Fibroblast of upper back skin (primary cell): ENCODE measurements around the gene TFF3.

Experiments used
- DNase-seq: peaks from one replicate; pipeline ENCODE4 v3.0.0-alpha.2; 2013

TFF3 gene

GRCh38 chr21:42346866-42347600, 31.8 kb upstream of the TFF3 start:
- no peak for DNase-seq

- no peak for DNase-seq
These were observed 31.2 kb upstream of the TFF3 start for GRCh38 chr21:42346441-42346840.

DNA sequence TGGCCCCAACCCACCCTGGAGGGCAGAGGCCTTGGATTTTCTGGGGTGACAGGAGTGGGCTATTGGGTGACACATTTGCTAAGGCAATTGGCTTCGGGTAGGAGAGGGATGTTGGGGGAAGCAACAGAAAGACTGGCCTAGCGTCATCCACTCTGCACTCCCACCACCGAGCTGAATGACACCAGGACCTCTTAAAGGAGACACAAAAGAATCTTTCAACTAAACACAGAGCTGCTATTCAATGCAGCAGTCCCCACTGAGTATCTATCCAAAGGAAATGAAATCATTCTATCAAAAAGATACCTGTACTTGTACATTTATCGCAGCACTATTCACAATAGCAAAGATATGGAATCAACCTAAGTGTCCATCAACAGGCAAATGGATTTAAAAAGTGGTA, 29.4 kb upstream of the TFF3 start:
- no peak for DNase-seq

GRCh38 chr21:42343963-42344510, 28.8 kb upstream of the TFF3 start:
- DNase-seq = no peak

DNA sequence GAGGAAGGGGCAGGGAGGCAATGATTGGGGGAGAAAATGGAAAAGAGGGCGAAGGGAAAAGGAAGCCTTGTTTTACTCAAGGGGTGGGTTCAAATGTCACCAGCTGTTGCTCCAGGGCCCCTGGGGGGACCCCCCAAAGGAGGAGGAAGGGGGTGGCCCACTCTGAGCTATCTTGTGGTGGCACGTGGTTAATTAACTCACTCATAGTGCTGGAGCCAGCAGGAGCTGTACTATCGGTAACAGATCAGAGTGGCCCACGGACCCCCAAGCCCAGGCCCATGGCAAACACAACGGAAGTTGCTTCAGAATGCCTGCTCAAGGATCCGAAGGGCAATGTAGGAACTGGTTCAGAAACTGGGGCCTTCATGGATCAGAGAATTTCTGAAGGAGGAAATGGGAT, 28.3 kb upstream of the TFF3 start:
- DNase-seq = no peak

DNA sequence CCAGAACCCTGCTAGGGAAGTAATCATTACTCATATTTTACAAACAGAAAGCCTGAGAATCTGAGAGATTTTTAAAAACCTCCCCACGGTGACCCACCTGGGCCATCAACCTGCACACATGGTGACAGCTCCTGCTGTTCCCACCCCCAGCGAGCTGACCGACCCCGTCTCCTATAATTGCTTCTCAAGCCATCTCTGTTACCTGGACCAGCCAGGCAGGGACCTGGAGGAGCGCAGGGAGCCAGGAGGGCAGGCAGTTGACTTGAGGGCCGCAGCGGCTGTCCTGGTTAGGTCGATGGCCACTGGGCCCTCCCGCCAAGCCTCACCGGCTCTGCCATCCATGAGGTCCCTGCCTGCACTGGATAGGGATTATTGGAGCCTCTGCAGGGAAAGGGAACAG, 27.9 kb upstream of the TFF3 start:
- DNase-seq = no peak

DNA sequence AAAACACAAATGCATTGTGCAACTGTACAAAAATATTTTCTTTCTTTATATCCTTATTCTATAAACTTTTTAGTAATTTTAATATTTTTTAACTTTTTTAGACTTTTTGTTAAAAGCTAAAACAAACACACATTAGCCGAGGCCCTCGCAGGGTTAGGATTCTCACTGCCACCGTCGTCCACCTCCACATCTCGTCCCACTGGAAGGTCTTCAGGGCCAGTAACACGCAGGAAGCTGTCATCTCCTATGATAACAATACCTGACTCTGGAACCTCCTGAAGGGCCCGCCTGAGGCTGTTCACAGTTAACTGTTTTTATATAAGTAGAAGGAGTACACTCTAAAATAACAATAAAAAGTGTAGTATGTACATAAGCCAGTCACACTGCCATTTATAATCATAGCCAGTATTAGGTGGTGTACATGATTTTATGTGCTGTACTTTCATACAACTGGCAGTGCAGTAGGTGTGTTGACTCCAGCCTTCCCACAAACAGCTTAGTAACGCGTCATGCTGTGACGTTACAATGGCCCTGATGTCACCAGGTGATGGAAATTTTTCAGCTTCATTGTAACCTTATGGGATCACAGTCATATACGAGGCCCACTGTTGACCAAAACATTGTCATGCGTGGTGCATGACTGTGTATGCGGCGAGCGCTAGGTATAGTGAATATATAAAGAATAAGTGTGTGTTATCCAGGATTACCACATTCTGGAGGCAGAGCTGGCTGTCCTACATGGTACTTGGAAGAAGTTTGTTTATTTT, 26.8 kb upstream of the TFF3 start:
- DNase-seq = no peak

GRCh38 chr21:42340187-42341050, 25.2 kb upstream of the TFF3 start:
- no peak for DNase-seq

DNA sequence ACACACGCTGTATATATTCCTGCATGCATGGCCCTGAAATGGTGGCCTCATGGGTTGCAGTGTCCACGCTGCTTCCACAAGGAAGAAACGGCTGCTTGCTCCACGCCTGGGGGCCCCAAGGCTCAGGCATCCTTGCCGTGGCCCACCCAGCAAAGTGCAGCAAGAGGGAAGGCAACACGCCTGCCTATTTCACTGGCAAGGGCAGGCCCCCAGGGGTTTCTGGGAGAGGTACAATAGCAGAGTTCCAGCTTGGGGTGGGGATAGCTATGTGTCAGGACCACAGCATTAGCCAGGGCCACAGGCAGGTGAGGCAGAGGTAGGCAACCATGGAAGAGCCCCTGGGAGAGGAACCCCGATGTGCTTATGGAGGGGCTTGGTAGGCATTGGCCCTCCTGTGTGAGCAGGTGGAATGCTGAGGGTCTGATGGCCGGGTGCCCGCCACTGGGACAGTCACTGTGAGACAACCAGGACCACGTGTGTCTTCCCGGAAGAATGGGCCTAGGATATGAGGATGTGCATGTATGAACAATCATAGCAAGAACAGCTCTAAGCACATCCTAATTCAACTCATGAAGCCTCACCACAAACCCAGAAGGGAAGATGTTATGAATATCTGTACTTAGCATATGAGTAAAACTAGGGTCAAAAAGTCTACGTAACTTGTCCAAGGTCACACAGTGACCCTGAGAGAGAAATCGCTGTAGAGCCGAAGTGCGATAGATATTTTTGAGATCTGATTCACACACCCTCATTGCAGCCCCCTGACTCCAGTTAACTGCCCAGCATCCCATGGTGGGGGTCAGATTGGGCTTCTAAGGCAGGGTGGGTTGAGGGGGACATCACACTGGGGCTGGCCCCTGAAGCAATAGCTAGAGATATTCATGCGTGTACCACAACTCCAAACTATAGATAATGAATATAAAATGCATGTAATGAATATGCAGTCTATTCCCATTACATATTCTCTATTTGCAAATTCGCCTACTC, 23.8 kb upstream of the TFF3 start:
- DNase-seq = no peak

GRCh38 chr21:42337830-42338728, 22.9 kb upstream of the TFF3 start:
- peak; percentile 37 for DNase-seq

- no peak for DNase-seq
These were observed 22.1 kb upstream of the TFF3 start for GRCh38 chr21:42337276-42337675.

GRCh38 chr21:42336054-42336453, 20.8 kb upstream of the TFF3 start:
- peak; percentile 7 for DNase-seq

GRCh38 chr21:42332557-42333317, 17.5 kb upstream of the TFF3 start:
- DNase-seq = no peak

DNA sequence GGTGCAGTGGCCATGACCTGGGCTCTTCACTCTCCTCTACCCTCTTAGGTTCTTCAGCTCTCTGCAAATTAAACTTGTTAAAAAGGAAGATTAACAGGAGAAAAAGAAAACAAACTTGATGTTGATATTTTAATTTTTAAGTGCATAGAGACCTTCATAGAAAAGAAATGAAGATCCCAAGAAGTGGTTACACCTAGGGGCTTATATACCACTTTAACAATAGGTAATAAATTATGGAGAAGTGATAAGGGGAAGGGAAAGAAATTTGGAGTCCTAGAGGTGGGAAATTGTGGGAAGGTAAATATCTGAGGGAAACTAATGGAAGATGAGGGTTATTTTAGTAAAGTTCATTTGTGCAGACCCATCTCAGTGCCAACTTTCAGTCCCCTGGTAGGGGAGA, 16.5 kb upstream of the TFF3 start:
- no peak for DNase-seq

DNA sequence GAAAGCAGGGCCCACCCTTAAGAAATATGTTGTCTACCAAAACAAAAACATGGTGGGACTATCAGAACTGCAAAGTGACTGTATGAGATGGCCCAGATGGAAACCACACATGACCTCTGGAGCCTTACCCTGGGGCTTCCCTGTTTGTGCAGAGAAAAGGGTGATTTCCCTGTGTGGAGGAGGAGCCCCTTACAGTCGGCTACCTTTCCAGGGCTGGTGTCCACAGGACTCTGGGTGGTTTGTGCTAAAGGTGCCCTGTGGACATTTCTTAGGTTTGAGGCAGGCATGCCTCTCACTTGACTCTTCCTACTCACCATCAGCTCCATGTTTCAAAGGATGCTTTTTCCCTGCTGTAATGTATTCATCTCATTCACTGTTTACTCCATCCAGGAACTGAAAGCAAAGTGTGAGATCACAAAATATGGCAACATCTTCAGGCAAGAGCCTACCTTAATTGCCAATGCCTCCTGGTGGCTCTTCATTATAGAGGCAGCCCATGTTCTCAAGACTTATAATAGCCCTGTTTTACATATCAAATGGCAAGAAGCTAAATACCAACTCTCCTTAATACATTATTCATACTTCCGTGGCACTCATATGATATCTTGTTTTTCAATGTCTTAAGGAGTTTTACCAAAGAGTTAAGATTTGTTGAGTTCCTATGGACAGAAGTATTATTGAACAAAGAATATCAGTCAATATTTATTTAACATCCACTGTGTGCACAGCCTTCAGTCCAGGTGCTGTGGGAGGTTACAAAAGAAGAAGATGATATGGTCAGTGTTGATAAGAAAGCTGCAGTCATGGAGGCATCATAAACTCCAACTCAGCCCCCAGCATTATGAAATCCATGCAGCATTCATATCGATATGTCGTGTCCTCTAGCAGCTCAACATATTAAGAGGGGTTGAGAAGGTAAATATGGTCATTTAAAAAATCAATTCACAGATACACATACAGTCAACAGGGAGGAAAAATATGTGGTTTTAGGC, 15.5 kb upstream of the TFF3 start:
- no peak for DNase-seq

DNA sequence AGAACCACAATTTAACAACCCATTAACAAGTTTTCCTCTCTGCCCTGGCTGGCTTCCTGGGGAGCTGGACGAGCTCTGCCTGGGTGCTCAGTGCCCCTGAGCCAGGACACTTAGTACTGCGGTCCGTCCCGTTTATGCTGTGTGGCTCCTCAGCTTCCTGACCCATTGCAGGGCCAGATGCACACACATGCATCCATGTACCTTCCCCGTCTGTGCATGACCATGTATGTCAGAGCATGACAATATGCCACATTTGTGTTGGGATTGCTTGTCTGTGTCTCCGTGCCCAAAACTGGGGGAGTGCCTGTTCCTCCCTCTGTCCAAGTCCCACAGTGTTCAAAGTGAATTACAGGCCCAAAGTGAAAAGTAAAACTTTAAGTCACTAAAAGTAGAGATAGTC, 9.7 kb upstream of the TFF3 start:
- no peak for DNase-seq

- DNase-seq = no peak
These were observed 6.6 kb upstream of the TFF3 start for GRCh38 chr21:42321845-42322244.

DNA sequence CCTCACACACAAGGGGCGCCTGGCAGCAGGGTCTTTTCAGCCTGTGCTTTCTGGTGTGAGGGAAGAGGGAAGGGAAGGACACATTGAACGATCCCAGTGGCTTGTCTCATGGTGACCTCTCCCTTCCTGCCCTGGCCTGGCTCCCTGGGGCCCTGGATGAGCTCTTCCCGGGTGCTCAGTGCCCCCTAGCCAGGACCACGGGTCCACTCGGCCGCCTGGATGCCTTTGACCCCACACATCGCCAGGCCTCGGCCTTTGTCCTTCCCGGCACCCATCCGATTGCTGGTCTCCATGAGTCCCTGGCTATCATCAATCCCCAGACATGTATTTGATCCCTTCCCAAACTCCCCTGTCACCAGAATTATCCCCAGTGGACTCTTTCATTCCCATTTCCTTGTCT, 6.0 kb upstream of the TFF3 start:
- no peak for DNase-seq

DNA sequence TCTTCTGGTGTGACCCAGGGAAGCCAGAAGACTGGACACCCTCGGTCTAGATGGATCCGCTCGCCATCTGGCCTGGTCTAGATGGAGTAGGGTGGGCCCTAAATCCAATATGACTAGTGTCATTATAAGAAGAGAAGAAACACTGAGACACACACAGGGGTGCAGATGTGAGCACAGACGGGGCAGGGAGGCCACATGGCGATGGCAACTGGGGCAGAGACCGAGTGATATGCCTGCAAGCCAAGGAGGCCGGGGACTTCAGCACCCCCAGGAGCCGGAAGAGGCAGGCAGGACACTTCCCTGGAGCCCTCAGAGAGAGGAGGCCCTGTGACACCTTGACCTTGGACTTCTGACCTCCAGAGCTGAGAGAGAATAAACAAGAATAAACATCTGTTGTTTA, 5.6 kb upstream of the TFF3 start:
- DNase-seq = no peak
